ENCODE results near the gene SDHAF1. TPM values are rescaled to one million over a fixed set of nuclear protein-coding genes. Genes with fewer than 3 reads are reported as not detected.
"Not testable (repeated sequence)": the region's sequence is repeated elsewhere in the genome, so short reads cannot be mapped to it uniquely, and the experiment has no call there.

Gene SDHAF1
- total RNA-seq, 2 donors from 2014 or later = 6.2 to 6.9 TPM

DNA sequence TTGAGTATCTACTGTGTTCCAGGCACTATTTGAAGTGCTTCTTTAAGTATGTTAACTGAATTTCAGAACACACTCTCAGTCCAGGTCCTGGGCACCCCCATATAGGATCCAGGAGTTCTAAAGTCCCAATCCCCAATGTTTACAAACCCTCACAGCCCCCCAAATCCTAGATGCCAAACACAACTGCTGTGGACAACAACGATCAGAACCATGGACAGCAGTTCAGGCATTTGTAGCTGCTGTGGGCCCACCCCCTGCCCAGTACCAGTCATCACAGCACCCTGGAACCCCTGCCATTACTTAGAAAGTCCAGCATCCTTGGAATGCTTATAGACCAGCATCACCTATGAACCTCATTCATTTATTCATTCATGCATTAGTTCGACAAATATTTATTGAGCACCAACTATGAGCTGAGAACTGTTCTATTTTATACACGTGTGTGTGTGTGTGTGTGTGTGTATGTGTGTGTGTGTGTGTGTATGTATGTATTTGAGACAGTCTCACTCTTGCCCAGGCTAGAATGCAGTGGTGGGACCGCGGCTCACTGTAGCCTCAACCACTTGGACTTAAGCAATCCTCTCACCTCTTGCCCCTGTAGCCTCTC lies 19.3 kb upstream of the SDHAF1 start:
- no peak overlapping the region for H3K27ac Mint-ChIP-seq
- no peaks in the 10 kb centered on the region for H3K9me3 ChIP-seq (ENCODE audit: control insufficient read depth, low read length, poor library complexity, severe bottlenecking)
- H3K27me3 Mint-ChIP-seq = peaks cover 18% of the 10 kb centered on the region
- no peak overlapping the region for H3K4me3 Mint-ChIP-seq
- no peaks in the 10 kb centered on the region for H3K4me1 Mint-ChIP-seq
- ATAC-seq = peak; percentile 36
- DNase-seq = no peak
- peaks cover 4% of the 10 kb centered on the region for H3K36me3 Mint-ChIP-seq (ENCODE audit: low read depth)

DNA sequence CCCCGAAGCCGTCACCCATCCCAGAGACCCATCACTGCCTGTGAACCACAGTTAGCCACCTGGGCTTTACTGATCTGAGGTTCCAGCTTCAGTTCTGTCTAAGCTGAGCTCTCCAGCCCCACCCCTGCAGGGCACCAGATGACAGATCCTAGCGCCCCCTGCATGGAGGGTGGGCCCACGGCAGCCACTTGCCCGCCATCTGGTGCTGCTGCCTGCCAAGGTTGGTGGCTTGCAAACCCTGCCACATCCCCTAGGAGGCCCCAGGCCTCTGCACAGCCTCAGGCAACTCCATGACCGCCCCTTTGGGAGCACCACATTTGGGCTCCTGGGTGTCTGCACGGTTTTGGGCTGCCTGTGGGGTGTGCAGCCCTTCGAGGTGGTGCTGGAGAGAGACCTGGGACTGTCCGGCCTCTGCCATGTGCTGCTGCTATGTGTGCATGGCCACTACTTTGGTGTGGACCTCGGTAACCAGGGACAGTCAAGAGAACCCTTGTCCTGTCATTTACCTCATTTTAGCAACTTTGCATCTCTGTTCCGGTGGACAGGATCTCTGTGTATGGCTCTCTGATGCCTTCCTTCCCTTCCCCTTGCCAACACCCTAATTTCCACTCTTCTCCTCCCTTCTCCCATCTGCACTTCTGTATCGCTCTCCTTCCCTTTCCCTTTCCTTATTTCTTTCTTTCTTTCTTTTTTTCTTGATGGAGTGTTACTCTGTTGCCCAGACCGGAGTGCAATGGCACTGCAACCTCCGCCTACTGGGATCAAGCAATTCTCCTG lies 17.4 kb upstream of the SDHAF1 start:
- Mint-ChIP-seq H3K4me3 (no peak overlapping the region), H3K4me1 (no peaks in the 10 kb centered on the region), H3K36me3 (ENCODE audit: low read depth) (peaks cover 2% of the 10 kb centered on the region), H3K27me3 (peaks cover 31% of the 10 kb centered on the region), H3K27ac (peak overlapping the region; percentile 35)
- H3K9me3 ChIP-seq (ENCODE audit: control insufficient read depth, low read length, poor library complexity, severe bottlenecking) = no peaks in the 10 kb centered on the region
- peak; percentile 50 for ATAC-seq
- DNase-seq = no peak

DNA sequence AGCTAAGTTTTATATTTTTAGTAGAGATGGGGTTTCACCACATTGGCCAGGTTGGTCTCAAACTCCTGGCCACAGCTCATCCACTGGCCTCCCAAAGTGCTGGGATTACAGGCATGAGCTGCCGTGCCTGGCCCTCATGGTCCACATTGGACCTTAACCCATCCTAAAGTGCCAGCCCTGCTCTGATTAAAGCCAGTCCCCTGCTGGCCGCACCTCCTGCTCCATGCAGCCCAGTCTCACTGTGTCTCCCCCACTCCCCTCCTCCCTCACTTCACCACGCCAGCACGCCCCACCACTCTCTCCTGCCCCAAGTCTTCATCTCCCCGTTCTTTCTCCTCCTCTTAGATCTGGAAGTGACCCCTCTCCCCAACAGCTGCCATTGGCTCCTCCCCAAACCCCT lies 16.7 kb upstream of the SDHAF1 start:
- DNase-seq (no peak), ATAC-seq (no peak)
- Mint-ChIP-seq H3K36me3 (ENCODE audit: low read depth) (peaks cover 2% of the 10 kb centered on the region), H3K27ac (no peak overlapping the region), H3K4me3 (no peak overlapping the region), H3K27me3 (peaks cover 31% of the 10 kb centered on the region), H3K4me1 (no peaks in the 10 kb centered on the region)
- H3K9me3 ChIP-seq (ENCODE audit: control insufficient read depth, low read length, poor library complexity, severe bottlenecking) = no peaks in the 10 kb centered on the region

- H3K36me3 Mint-ChIP-seq (ENCODE audit: low read depth) = peaks cover 2% of the 10 kb centered on the region
- ATAC-seq = no peak
These were observed 16.1 kb upstream of the SDHAF1 start for GRCh38 chr19:35978832-35979365.

DNA sequence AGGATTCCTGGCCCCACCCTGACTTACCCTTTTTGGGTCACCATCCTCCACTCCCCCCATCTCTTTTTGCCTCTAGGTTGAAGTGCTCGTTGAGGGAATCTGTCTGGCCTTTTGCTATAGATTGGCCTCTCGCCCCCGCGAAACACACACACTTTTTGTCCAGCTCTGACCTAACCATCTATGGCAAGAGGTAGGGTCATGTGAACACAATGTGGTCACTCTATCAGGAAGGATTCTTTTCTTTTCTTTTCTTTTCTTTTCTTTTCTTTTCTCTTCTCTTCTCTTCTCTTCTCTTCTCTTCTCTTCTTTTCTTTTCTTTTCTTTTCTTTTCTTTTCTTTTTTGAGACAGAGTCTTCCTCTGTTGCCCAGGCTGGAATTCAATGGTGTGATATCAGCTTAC lies 14.0 kb upstream of the SDHAF1 start:
- H3K9me3 ChIP-seq (ENCODE audit: control insufficient read depth, low read length, poor library complexity, severe bottlenecking); H3K27ac Mint-ChIP-seq; H3K4me1 Mint-ChIP-seq; H3K36me3 Mint-ChIP-seq (ENCODE audit: low read depth); DNase-seq; ATAC-seq; H3K4me3 Mint-ChIP-seq: not testable (repeated sequence)
- peaks cover 58% of the 10 kb centered on the region for H3K27me3 Mint-ChIP-seq

More at GRCh38 chr19:35978832-35979365, 16.1 kb upstream of the SDHAF1 start:
- DNase-seq = no peak
- no peaks in the 10 kb centered on the region for H3K9me3 ChIP-seq (ENCODE audit: control insufficient read depth, low read length, poor library complexity, severe bottlenecking)
- no peaks in the 10 kb centered on the region for H3K4me1 Mint-ChIP-seq
- H3K27me3 Mint-ChIP-seq = peaks cover 37% of the 10 kb centered on the region
- H3K4me3 Mint-ChIP-seq = peak overlapping the region; percentile 31
- H3K27ac Mint-ChIP-seq = no peak overlapping the region

GRCh38 chr19:35983177-35983576 lies 11.8 kb upstream of the SDHAF1 start:
- no peak for DNase-seq
- H3K4me1 Mint-ChIP-seq = peaks cover 6% of the 10 kb centered on the region
- H3K4me3 Mint-ChIP-seq = no peak overlapping the region
- peaks cover 63% of the 10 kb centered on the region for H3K27me3 Mint-ChIP-seq
- H3K36me3 Mint-ChIP-seq (ENCODE audit: low read depth) = peaks cover 5% of the 10 kb centered on the region
- no peak overlapping the region for H3K27ac Mint-ChIP-seq
- no peaks in the 10 kb centered on the region for H3K9me3 ChIP-seq (ENCODE audit: control insufficient read depth, low read length, poor library complexity, severe bottlenecking)
- no peak for ATAC-seq

DNA sequence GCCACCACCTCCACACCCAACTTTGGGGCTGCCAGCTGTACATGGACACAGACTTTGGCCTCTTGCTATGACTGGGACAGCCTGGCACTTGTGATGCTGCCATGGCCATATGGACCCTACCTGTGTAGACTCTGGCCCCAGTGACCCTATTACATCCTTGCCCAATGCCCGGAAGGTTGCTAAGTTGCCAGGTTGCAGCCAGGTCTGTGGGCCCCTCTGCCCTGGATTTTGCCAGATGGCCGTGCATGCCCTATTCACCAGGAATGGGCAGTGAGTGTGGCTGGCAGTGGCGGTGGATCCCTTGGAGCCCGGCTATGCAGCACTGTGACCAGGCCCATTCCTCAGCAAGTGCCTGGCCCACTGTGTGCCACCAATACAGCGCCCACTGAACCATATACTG lies 8.9 kb upstream of the SDHAF1 start:
- DNase-seq = no peak
- Mint-ChIP-seq H3K27ac (no peak overlapping the region), H3K4me1 (peaks cover 6% of the 10 kb centered on the region), H3K27me3 (peaks cover 46% of the 10 kb centered on the region), H3K36me3 (ENCODE audit: low read depth) (peaks cover 5% of the 10 kb centered on the region), H3K4me3 (peak overlapping the region; percentile 67)
- H3K9me3 ChIP-seq (ENCODE audit: control insufficient read depth, low read length, poor library complexity, severe bottlenecking) = no peaks in the 10 kb centered on the region
- ATAC-seq = no peak

DNA sequence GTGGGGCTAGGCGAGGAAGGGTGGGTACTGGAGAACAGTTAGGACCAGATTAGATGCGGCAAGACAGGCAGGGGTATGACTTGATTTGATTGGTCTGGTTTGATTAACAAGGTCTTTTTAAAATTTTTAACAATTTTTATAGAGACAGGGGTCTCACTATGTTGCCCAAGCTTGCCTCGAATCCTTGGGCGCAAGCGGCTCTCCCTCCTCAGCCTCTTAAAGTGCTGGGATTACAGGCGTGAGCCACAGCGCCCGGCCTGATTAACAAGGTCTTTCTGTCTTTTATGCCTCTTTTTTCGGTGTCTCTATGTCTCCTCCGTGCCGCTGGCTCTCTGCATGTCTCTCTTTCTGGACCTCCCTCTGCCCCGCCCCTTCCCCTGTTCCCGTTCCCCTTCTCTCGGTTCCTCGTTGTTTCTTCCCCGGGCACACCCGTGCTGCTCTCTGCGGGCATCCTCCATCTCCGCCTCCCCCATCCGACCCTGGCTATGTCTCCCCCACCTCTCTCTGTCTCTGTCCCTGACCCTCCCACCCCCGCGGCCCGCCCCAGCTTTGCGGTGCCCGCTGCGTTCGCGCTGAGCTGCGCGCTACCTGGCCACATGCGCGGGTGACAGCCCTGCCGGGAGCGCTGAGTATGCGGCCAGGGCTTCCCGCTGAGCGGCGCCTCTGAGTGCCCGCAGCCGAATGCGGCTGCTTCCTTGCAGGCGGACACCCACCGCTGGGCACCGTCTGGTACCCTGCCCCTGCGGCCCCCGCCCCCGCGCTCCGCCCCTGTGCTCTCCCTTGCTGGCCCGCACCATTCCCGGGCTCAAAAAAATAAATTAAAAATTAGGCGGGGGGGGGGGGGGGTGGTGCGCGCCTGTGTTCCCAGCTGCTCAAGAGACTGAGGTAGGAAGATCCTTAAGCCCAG lies 8.1 kb upstream of the SDHAF1 start:
- Mint-ChIP-seq H3K4me1 (peaks cover 6% of the 10 kb centered on the region), H3K36me3 (ENCODE audit: low read depth) (peaks cover 5% of the 10 kb centered on the region), H3K4me3 (peak overlapping the region; percentile 86), H3K27ac (no peak overlapping the region), H3K27me3 (peaks cover 38% of the 10 kb centered on the region)
- ATAC-seq = peak; percentile 61
- H3K9me3 ChIP-seq (ENCODE audit: control insufficient read depth, low read length, poor library complexity, severe bottlenecking) = no peaks in the 10 kb centered on the region
- DNase-seq = no peak

DNA sequence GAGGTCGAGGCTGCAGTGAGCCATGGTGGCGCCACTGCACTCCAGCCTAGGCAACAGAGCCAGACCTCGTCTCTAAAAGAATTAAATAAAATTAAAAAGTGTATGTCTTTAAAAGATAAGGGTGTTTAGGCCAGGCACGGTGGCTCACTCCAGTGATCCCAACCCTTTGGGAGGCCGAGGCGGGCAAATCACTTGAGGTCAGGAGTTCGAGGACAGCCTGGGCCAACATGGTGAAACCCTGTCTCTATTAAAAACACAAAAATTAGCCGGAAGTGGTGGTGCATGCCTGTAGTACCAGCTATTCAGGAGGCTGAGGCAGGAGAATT lies 7.5 kb upstream of the SDHAF1 start:
- Mint-ChIP-seq H3K4me3 (peak overlapping the region; percentile 86), H3K27me3 (peaks cover 37% of the 10 kb centered on the region), H3K36me3 (ENCODE audit: low read depth) (peaks cover 5% of the 10 kb centered on the region), H3K4me1 (peaks cover 6% of the 10 kb centered on the region), H3K27ac (no peak overlapping the region)
- DNase-seq = no peak
- no peak for ATAC-seq
- no peaks in the 10 kb centered on the region for H3K9me3 ChIP-seq (ENCODE audit: control insufficient read depth, low read length, poor library complexity, severe bottlenecking)

DNA sequence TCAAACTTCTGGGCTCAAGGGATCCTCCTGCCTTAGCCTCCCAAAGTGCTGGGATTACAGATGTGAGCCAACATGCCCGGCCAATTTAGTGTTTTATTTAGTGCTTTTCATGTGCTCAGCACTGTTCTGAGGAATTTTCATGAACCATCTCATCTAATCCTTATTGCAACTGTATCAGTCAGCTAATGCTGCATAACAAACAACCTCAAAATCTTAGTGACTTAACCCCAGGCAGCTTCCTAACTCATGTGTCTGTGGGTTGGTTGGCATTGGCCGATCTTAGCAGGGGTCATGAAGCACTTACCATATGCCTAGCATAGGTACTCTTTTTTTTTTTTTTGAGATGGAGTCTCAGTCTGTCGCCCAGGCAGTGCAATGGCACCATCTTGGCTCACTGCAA lies 6.2 kb upstream of the SDHAF1 start:
- no peaks in the 10 kb centered on the region for H3K9me3 ChIP-seq (ENCODE audit: control insufficient read depth, low read length, poor library complexity, severe bottlenecking)
- DNase-seq = no peak
- Mint-ChIP-seq H3K36me3 (ENCODE audit: low read depth) (peaks cover 5% of the 10 kb centered on the region), H3K4me3 (no peak overlapping the region), H3K27ac (no peak overlapping the region), H3K4me1 (peaks cover 6% of the 10 kb centered on the region), H3K27me3 (peaks cover 32% of the 10 kb centered on the region)
- ATAC-seq = no peak

- no peak for DNase-seq
- no peaks in the 10 kb centered on the region for H3K9me3 ChIP-seq (ENCODE audit: control insufficient read depth, low read length, poor library complexity, severe bottlenecking)
- no peak overlapping the region for H3K4me3 Mint-ChIP-seq
- H3K27me3 Mint-ChIP-seq = peaks cover 18% of the 10 kb centered on the region
- no peak overlapping the region for H3K27ac Mint-ChIP-seq
- no peak for ATAC-seq
- H3K4me1 Mint-ChIP-seq = peaks cover 9% of the 10 kb centered on the region
- H3K36me3 Mint-ChIP-seq (ENCODE audit: low read depth) = peaks cover 3% of the 10 kb centered on the region
These were observed 4.8 kb upstream of the SDHAF1 start for GRCh38 chr19:35990156-35990555.

DNA sequence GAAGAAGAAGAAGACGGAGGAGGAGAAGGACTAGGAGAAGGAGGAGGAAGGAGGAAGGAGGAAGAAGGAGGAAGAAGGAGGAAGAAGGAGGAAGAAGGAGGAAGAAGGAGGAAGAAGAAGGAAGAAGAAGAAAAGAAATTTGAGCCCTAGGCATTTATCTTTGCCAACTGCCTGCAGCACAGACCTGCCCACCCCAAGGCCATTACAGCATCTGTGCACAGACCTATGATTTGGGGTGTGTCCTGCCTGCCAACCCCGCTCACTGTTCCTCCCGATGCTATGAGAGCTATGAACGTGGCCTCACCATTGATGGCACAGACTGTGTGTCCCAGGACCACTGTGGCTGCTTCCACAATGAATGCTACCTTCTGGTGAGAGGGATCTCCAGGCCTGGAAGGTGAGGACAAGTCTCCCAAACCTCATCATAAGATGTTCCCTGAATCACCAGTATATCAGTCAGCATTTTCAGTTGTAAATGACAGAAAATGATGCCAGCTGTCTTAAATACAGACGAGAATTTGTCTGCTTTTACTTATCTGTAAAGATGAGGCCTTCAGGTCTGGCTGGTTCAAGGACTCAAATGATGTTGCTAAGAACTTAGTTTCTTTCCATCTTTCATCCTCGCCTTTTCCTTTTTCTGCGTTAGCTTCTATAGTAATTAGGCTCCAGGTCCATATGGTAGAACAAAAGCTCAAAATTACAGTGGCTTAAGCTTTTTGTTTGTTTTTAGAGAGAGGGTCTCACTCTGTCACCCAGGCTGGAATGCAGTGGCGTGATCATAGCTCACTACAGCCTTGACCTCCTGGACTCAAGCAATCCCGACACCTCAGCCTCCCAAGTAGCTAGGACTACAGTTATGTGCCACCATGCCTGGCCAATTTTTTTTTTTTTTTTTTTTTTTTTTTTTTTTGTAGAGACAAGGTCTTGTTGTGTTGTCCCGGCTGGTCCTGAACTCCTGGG lies 3.9 kb upstream of the SDHAF1 start:
- ATAC-seq (no peak), DNase-seq (no peak)
- no peak overlapping the region for H3K4me3 Mint-ChIP-seq
- peaks cover 9% of the 10 kb centered on the region for H3K27me3 Mint-ChIP-seq
- H3K4me1 Mint-ChIP-seq = peaks cover 9% of the 10 kb centered on the region
- no peaks in the 10 kb centered on the region for H3K36me3 Mint-ChIP-seq (ENCODE audit: low read depth)
- no peak overlapping the region for H3K27ac Mint-ChIP-seq
- no peaks in the 10 kb centered on the region for H3K9me3 ChIP-seq (ENCODE audit: control insufficient read depth, low read length, poor library complexity, severe bottlenecking)
